ENCODE results near the gene PRCD.
"Not testable (repeated sequence)": the region's sequence is repeated elsewhere in the genome, so short reads cannot be mapped to it uniquely, and the experiment has no call there.

DNA sequence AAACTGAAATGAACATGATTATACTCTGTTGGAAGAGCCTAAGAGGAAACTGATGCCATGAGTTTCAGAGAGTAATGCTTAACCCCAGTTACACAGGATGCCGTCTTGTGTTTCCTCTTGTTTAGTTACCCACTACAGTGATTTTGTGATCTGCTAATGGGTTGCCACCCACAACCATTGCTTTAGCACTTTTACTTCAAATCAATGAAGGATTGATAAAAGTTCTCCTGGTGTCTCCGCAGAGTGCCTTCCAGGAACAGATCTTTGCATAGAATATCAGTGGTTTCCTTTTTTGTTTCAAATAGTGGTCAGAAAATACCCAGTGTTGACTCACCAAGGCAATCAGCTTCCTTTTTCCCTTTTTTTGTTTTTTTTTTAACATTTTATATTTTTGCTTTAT, 23.5 kb downstream of the PRCD start:
- TF ChIP-seq POLR2AphosphoS5 (IDR thresholded peaks at IDR 0.05); POLR2A (IDR thresholded peaks at IDR 0.05; ENCODE audit: low read depth); EP300 (IDR thresholded peaks at IDR 0.05): not testable (repeated sequence)
- TF ChIP-seq, protein P1, sequence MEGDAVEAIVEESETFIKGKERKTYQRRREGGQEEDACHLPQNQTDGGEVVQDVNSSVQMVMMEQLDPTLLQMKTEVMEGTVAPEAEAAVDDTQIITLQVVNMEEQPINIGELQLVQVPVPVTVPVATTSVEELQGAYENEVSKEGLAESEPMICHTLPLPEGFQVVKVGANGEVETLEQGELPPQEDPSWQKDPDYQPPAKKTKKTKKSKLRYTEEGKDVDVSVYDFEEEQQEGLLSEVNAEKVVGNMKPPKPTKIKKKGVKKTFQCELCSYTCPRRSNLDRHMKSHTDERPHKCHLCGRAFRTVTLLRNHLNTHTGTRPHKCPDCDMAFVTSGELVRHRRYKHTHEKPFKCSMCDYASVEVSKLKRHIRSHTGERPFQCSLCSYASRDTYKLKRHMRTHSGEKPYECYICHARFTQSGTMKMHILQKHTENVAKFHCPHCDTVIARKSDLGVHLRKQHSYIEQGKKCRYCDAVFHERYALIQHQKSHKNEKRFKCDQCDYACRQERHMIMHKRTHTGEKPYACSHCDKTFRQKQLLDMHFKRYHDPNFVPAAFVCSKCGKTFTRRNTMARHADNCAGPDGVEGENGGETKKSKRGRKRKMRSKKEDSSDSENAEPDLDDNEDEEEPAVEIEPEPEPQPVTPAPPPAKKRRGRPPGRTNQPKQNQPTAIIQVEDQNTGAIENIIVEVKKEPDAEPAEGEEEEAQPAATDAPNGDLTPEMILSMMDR (IDR thresholded peaks at IDR 0.05): not testable (repeated sequence)

Data from esophagus muscularis mucosa (tissue), 4 donors.